ENCODE measurements around the gene UBL3.

Gene UBL3

DNA sequence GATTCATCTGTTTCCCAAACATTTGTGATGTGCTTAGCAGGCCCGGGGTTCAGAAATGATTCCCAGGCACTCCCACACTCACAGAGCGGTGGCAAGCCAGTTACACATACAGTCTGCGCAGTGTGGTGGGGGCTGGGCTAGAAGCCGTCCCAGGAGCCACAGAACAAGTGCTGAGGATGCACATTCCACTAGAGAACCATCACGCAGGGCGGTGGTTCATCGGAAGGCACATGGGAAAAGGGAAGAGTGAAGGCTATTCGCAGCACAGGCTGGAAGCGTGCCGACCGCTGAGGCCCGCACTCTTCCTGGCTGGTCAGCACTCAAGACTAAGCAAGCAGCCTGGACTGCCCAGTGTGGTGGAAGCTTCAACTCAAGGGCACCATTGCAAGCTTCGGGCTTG lies 128.7 kb downstream of the UBL3 start:
- TF ChIP-seq CTCF (IDR thresholded peaks at IDR 0.05; ENCODE audit: insufficient read depth, low read length, poor library complexity, severe bottlenecking), result no peak
- no peak for DNase-seq (ENCODE audit: extremely low read depth, insufficient read length)
- no peaks in the 10 kb centered on the region for H3K36me3 ChIP-seq (ENCODE audit: control insufficient read depth, insufficient read depth, low read length)
- no peak overlapping the region for H3K4me3 ChIP-seq (replicated peaks; ENCODE audit: low read depth, low read length)
- no peaks in the 10 kb centered on the region for H3K27me3 ChIP-seq (replicated peaks; ENCODE audit: control insufficient read depth, insufficient read depth, low read length)

- TF ChIP-seq CTCF (IDR thresholded peaks at IDR 0.05; ENCODE audit: insufficient read depth, low read length, poor library complexity, severe bottlenecking), result no peak
- H3K4me3 ChIP-seq (replicated peaks; ENCODE audit: low read depth, low read length), result no peak overlapping the region
- H3K27me3 ChIP-seq (replicated peaks; ENCODE audit: control insufficient read depth, insufficient read depth, low read length), result no peaks in the 10 kb centered on the region; the same call in 1 of the 2 replicates
Measured at GRCh38 chr13:29718694-29719093, 131.7 kb downstream of the UBL3 start.

GRCh38 chr13:29716493-29716892 lies 133.9 kb downstream of the UBL3 start:
- H3K4me3 ChIP-seq (replicated peaks; ENCODE audit: low read depth, low read length), result no peak overlapping the region
- no peaks in the 10 kb centered on the region; the same call in none of the 2 replicates for H3K27me3 ChIP-seq (replicated peaks; ENCODE audit: control insufficient read depth, insufficient read depth, low read length)
- H3K36me3 ChIP-seq (ENCODE audit: control insufficient read depth, insufficient read depth, low read length), result no peaks in the 10 kb centered on the region
- no peak for DNase-seq (ENCODE audit: extremely low read depth, insufficient read length)
- TF ChIP-seq CTCF (IDR thresholded peaks at IDR 0.05; ENCODE audit: insufficient read depth, low read length, poor library complexity, severe bottlenecking), result no peak

More at GRCh38 chr13:29718694-29719093, 131.7 kb downstream of the UBL3 start:
- DNase-seq (ENCODE audit: extremely low read depth, insufficient read length), result no peak
- H3K36me3 ChIP-seq (ENCODE audit: control insufficient read depth, insufficient read depth, low read length), result no peaks in the 10 kb centered on the region

Data from GM06990 (cell line).